Measurements from ENCODE around the gene RGS9.
"Not testable (repeated sequence)": the region's sequence is repeated elsewhere in the genome, so short reads cannot be mapped to it uniquely, and the experiment has no call there.

The RGS9 gene

GRCh38 chr17:65116515-65116914 lies 20.7 kb upstream of the RGS9 start:
- DNase-seq, result not testable (repeated sequence)

GRCh38 chr17:65117384-65118035 lies 19.7 kb upstream of the RGS9 start:
- DNase-seq, result no peak

GRCh38 chr17:65121368-65121767 lies 15.8 kb upstream of the RGS9 start:
- no peak for DNase-seq

GRCh38 chr17:65121916-65122806 lies 15.0 kb upstream of the RGS9 start:
- no peak for DNase-seq

- DNase-seq, result no peak
Measured at GRCh38 chr17:65122836-65123756, 14.1 kb upstream of the RGS9 start.

- DNase-seq, result no peak
Measured at GRCh38 chr17:65123757-65124675, 13.2 kb upstream of the RGS9 start.

- DNase-seq, result no peak
Measured at GRCh38 chr17:65130832-65131231, 6.3 kb upstream of the RGS9 start.

GRCh38 chr17:65131240-65131639 lies 5.9 kb upstream of the RGS9 start:
- no peak for DNase-seq

- DNase-seq, result no peak
Measured at GRCh38 chr17:65131946-65132345, 5.2 kb upstream of the RGS9 start.

- DNase-seq, result no peak
Measured at GRCh38 chr17:65134035-65134434, 3.1 kb upstream of the RGS9 start.

- no peak for DNase-seq
Measured at GRCh38 chr17:65139101-65139764, 2.1 kb downstream of the RGS9 start.

GRCh38 chr17:65142247-65142646 lies 5.1 kb downstream of the RGS9 start:
- no peak for DNase-seq

- no peak for DNase-seq
Measured at GRCh38 chr17:65143889-65144604, 6.9 kb downstream of the RGS9 start.

- DNase-seq, result no peak
Measured at GRCh38 chr17:65145743-65146142, 8.6 kb downstream of the RGS9 start.

GRCh38 chr17:65147955-65148354 lies 10.8 kb downstream of the RGS9 start:
- no peak for DNase-seq

- DNase-seq, result no peak
Measured at GRCh38 chr17:65154770-65155589, 17.8 kb downstream of the RGS9 start.

- no peak for DNase-seq
Measured at GRCh38 chr17:65155622-65156021, 18.5 kb downstream of the RGS9 start.

GRCh38 chr17:65156185-65156834 lies 19.1 kb downstream of the RGS9 start:
- no peak for DNase-seq

- DNase-seq, result no peak
Measured at GRCh38 chr17:65156835-65157565, 19.8 kb downstream of the RGS9 start.

Data from cortex of kidney (tissue), 1 donor.